Thoracic aorta (tissue), 2 donors: ENCODE results near the gene FBXL15. TPM values are rescaled to one million over a fixed set of nuclear protein-coding genes. Genes with fewer than 3 reads are reported as not detected.

Source experiments
- ATAC-seq: fragments of 150-250 bp; one replicate; pipeline ENCODE4 v1.8.0; 2017; ENCODE audit warnings: low read depth; ENCODE audit not compliant: insufficient number of reproducible peaks, low FRiP score
- DNase-seq: peaks from one replicate; pipeline ENCODE4 v3.0.0-alpha.2; 2020; ENCODE audit warnings: low spot score
- H3K27ac ChIP-seq, 2 donors: fragments of 200-600 bp; sonication (generic); 1 replicate in 1 of 2; 2 replicates in 1 of 2; pipeline ENCODE4 v1.5.1; 2016; ENCODE audit warnings: mild to moderate bottlenecking in 2 of 2, moderate library complexity in 2 of 2
- H3K27me3 ChIP-seq: fragments of 200-600 bp; sonication (generic); replicated peaks from 2 replicates; pipeline ENCODE4 v1.6.0; 2016; ENCODE audit warnings: mild to moderate bottlenecking; ENCODE audit not compliant: insufficient read depth
- H3K36me3 ChIP-seq: fragments of 200-600 bp; sonication (generic); one replicate; pipeline ENCODE4 v1.5.1; 2016
- H3K4me1 ChIP-seq, 2 donors: fragments of 200-600 bp; sonication (generic); 1 replicate in 1 of 2; 2 replicates in 1 of 2; pipeline versions ENCODE4 v1.5.1 to v1.6.0; 2016; ENCODE audit warnings: low read depth in 2 of 2, mild to moderate bottlenecking in 1 of 2; ENCODE audit not compliant: control insufficient read depth in 1 of 2
- H3K4me3 ChIP-seq: fragments of 200-600 bp; sonication (generic); 2 replicates; pipeline ENCODE4 v1.5.1; 2016; ENCODE audit warnings: mild to moderate bottlenecking
- H3K9me3 ChIP-seq: fragments of 200-600 bp; sonication (generic); 2 replicates; pipeline ENCODE4 v1.5.1; 2016
- total RNA-seq, 2 donors: library from RNA; depleted of rRNA; stranded (reverse); fragments of >200 nt; gene quantifications; one replicate each; pipeline versions ENCODE4 v1.1.0 to v1.2.3, GENCODE V29; 2016
- TF ChIP-seq, protein P1 (sequence below): fragments of 200-600 bp; sonication (generic); IDR thresholded peaks from one replicate; pipeline ENCODE4 v1.5.1; 2019; ENCODE audit warnings: antibody characterized with exemption

Gene FBXL15
- total RNA-seq, 2 donors from 2014 or later = 19.8 to 24.0 TPM

DNA sequence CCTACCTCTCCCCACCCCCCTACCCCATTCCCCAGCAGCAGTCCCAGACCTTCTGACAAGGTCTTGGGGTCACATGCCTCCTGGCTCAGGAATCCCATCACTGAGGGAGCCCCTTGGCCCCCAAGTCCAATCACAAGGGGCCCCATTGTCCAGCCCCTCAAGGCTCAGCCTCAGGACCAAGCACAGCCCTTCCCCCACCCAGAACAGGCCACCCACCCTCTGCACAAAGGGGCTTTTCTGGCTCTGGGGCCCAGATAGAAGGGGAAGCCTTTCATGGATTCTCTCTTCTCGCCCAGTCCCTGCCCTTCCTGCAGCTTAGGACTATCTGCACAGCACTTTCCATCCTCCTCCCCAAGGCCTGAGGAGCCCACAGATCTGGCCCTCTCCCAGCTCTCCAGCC lies 4.8 kb downstream of the FBXL15 start:
- H3K27ac ChIP-seq = no peak overlapping the region
- DNase-seq = no peak
- no peak overlapping the region for H3K4me3 ChIP-seq
- TF ChIP-seq, protein P1, sequence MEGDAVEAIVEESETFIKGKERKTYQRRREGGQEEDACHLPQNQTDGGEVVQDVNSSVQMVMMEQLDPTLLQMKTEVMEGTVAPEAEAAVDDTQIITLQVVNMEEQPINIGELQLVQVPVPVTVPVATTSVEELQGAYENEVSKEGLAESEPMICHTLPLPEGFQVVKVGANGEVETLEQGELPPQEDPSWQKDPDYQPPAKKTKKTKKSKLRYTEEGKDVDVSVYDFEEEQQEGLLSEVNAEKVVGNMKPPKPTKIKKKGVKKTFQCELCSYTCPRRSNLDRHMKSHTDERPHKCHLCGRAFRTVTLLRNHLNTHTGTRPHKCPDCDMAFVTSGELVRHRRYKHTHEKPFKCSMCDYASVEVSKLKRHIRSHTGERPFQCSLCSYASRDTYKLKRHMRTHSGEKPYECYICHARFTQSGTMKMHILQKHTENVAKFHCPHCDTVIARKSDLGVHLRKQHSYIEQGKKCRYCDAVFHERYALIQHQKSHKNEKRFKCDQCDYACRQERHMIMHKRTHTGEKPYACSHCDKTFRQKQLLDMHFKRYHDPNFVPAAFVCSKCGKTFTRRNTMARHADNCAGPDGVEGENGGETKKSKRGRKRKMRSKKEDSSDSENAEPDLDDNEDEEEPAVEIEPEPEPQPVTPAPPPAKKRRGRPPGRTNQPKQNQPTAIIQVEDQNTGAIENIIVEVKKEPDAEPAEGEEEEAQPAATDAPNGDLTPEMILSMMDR = no peak
- H3K36me3 ChIP-seq = peaks cover 16% of the 10 kb centered on the region
- H3K4me1 ChIP-seq = peaks cover 11 to 18% of the 10 kb centered on the region in 2 donors
- no peaks in the 10 kb centered on the region for H3K9me3 ChIP-seq
- no peak for ATAC-seq
- no peaks in the 10 kb centered on the region for H3K27me3 ChIP-seq

- no peaks in the 10 kb centered on the region for H3K9me3 ChIP-seq
- ATAC-seq (no peak), DNase-seq (no peak)
- H3K4me1 ChIP-seq = peaks cover 16 to 26% of the 10 kb centered on the region in 2 donors
- no peak overlapping the region for H3K4me3 ChIP-seq
- H3K27ac ChIP-seq = no peak overlapping the region
- TF ChIP-seq, protein P1 = no peak
- no peaks in the 10 kb centered on the region for H3K27me3 ChIP-seq
- peaks cover 16% of the 10 kb centered on the region for H3K36me3 ChIP-seq
Measured at GRCh38 chr10:102426803-102427287, 6.2 kb downstream of the FBXL15 start.

- Histone ChIP-seq H3K4me1 (peaks cover 11 to 19% of the 10 kb centered on the region in 2 donors), H3K27me3 (no peaks in the 10 kb centered on the region), H3K27ac (no peak overlapping the region), H3K36me3 (peaks cover 4% of the 10 kb centered on the region), H3K9me3 (no peaks in the 10 kb centered on the region), H3K4me3 (no peak overlapping the region)
- ATAC-seq (no peak), DNase-seq (no peak)
- TF ChIP-seq, protein P1 = no peak
Measured at GRCh38 chr10:102429468-102429867, 8.8 kb downstream of the FBXL15 start.

GRCh38 chr10:102431452-102432124 lies 11.0 kb downstream of the FBXL15 start:
- H3K27ac ChIP-seq = peak overlapping the region; percentile 56 to 72
- peaks cover 16 to 29% of the 10 kb centered on the region in 2 donors for H3K4me1 ChIP-seq

More at GRCh38 chr10:102431452-102432124, 11.0 kb downstream of the FBXL15 start:
- ATAC-seq (no peak), DNase-seq (no peak)
- Histone ChIP-seq H3K9me3 (no peaks in the 10 kb centered on the region), H3K4me3 (peak overlapping the region; percentile 97), H3K36me3 (no peaks in the 10 kb centered on the region), H3K27me3 (no peaks in the 10 kb centered on the region)
- TF ChIP-seq, protein P1 = no peak
